HCT116 (cell line): Measurements from ENCODE around the gene KPRP. TPM values are rescaled to one million over a fixed set of nuclear protein-coding genes. Genes with fewer than 3 reads are reported as not detected.

Source experiments
- ATAC-seq: fragments of 200-7000 bp; cut with Tn5 transposase; 2 replicates; pipeline ENCODE4 v1.9.1; 2020; ENCODE audit warnings: mild to moderate bottlenecking, moderate library complexity
- BruUV-seq: library from RNA; stranded (reverse); fragments of 400-500 nt; replicated peaks from 2 replicates; lab custom pipeline; 2021; lab: Mats Ljungman, UMichigan
- CTCF ChIA-PET: fragments of 300-600 bp; sonication (Branson Sonifier 250); formaldehyde crosslinking; loops from one replicate; lab custom pipeline; 2021; ENCODE audit warnings: antibody characterized with exemption; lab: Charles Lee
- POLR2A ChIA-PET: fragments of 300-600, 350-600 bp; sonication (Branson Sonifier 250); formaldehyde crosslinking; loops from one replicate; lab custom pipeline; 2021; ENCODE audit warnings: antibody characterized with exemption; lab: Charles Lee
- RAD21 ChIA-PET, 2 experiments: fragments of 300-600 bp; sonication (Branson Sonifier 250); formaldehyde crosslinking; loops; one replicate each; lab custom pipeline; 2023; ENCODE audit warnings: low total read pairs in 2 of 2; ENCODE audit not compliant: uncharacterized antibody in 2 of 2, unreplicated experiment in 2 of 2, low non-redundant PET in 1 of 2; lab: Charles Lee
- DNase-seq: peaks from one replicate; pipeline ENCODE4 v3.0.0-alpha.2; 2010; ENCODE audit warnings: low read depth, low spot score
- H2AFZ ChIP-seq: fragments of 200-600 bp; shearing (Covaris generic), sonication (generic); 2 replicates; pipeline ENCODE4 v1.6.1; 2017; ENCODE audit warnings: low read depth, mixed run types, mixed read lengths, antibody characterized with exemption, low read length; ENCODE audit not compliant: poor library complexity, severe bottlenecking
- H3K27ac ChIP-seq: 2 replicates; pipeline ENCODE4 v1.5.1; 2012; ENCODE audit warnings: low read depth, low read length
- H3K27me3 ChIP-seq: fragments of 200-600 bp; sonication (generic); 2 replicates; pipeline ENCODE4 v1.6.1; 2016; ENCODE audit warnings: mixed run types, low read length, mixed read lengths; ENCODE audit not compliant: insufficient read depth
- H3K36me3 ChIP-seq, 2 experiments: fragments of 200-500 bp in 1 of 2; fragments of 200-600 bp in 1 of 2; sonication (Bioruptor generic) in 1 of 2; sonication (generic) in 1 of 2; 2 replicates each; pipeline versions ENCODE4 v1.5.1 to v1.6.1; 2014 to 2016; ENCODE audit warnings: low read length in 2 of 2, inconsistent platforms in 1 of 2, mixed read lengths in 1 of 2, mixed run types in 1 of 2; ENCODE audit not compliant: insufficient read depth in 2 of 2, control insufficient read depth in 1 of 2
- H3K4me1 ChIP-seq, 2 experiments: fragments of 200-600 bp in 1 of 2; sonication (generic) in 1 of 2; 2 replicates each; pipeline versions ENCODE4 v1.5.1 to v1.6.1; 2012 to 2017; ENCODE audit warnings: low read length in 2 of 2, inconsistent platforms in 1 of 2, mild to moderate bottlenecking in 1 of 2, mixed read lengths in 1 of 2, mixed run types in 1 of 2, moderate library complexity in 1 of 2; ENCODE audit not compliant: insufficient read depth in 2 of 2, control insufficient read depth in 1 of 2
- H3K4me2 ChIP-seq: fragments of 200-600 bp; sonication (generic); 2 replicates; pipeline ENCODE4 v1.6.1; 2017; ENCODE audit warnings: mixed run types, low read length, mixed read lengths
- H3K4me3 ChIP-seq, 2 experiments: fragments of 200-600 bp in 1 of 2; sonication (generic) in 1 of 2; replicated peaks in 1 of 2; 2 replicates each; pipeline ENCODE4 v1.5.1; 2011 to 2016; ENCODE audit warnings: low read length in 2 of 2, control low read depth in 1 of 2, low read depth in 1 of 2, mild to moderate bottlenecking in 1 of 2, mixed read lengths in 1 of 2, mixed run types in 1 of 2
- H3K79me2 ChIP-seq: fragments of 200-600 bp; sonication (generic); 2 replicates; pipeline ENCODE4 v1.6.1; 2017; ENCODE audit warnings: mild to moderate bottlenecking, mixed run types, low read length, moderate library complexity, mixed read lengths; ENCODE audit not compliant: insufficient read depth
- H3K9ac ChIP-seq: fragments of 200-600 bp; sonication (generic); 2 replicates; pipeline ENCODE4 v1.6.1; 2016; ENCODE audit warnings: low read length, mixed read lengths
- H3K9me2 ChIP-seq: fragments of 200-600 bp; sonication (generic), shearing (Covaris generic); 2 replicates; pipeline ENCODE4 v1.6.1; 2017; ENCODE audit warnings: mixed run types, mild to moderate bottlenecking, moderate library complexity; ENCODE audit not compliant: insufficient read depth
- H3K9me3 ChIP-seq, 2 experiments: fragments of 200-500 bp in 1 of 2; fragments of 200-600 bp in 1 of 2; sonication (Bioruptor generic) in 1 of 2; sonication (generic) in 1 of 2; 2 replicates each; pipeline ENCODE4 v1.6.1; 2014 to 2017; ENCODE audit warnings: low read length in 2 of 2, mixed read lengths in 2 of 2, inconsistent platforms in 1 of 2, low read depth in 1 of 2, mild to moderate bottlenecking in 1 of 2, mixed run types in 1 of 2, moderate library complexity in 1 of 2; ENCODE audit not compliant: control insufficient read depth in 1 of 2, insufficient read depth in 1 of 2
- H4K20me1 ChIP-seq: fragments of 200-600 bp; sonication (generic), shearing (Covaris generic); 2 replicates; pipeline ENCODE4 v1.6.1; 2017; ENCODE audit warnings: mixed run types, mild to moderate bottlenecking, moderate library complexity; ENCODE audit not compliant: insufficient read depth
- CEBPB ChIP-seq: IDR thresholded peaks from 2 replicates; pipeline ENCODE4 v1.6.1; 2012; ENCODE audit warnings: low read depth
- CTCF ChIP-seq, 3 experiments: fragments of 200-600 bp in 1 of 3; sonication (generic) in 1 of 3; IDR thresholded peaks in 2 of 3; conservative IDR thresholded peaks in 1 of 3; 2 replicates each; pipeline ENCODE4 v1.5.1; 2012 to 2017; ENCODE audit warnings: low read depth in 2 of 3, low read length in 2 of 3, antibody characterized with exemption in 1 of 3, borderline replicate concordance in 1 of 3, control low read depth in 1 of 3, mild to moderate bottlenecking in 1 of 3, mixed read lengths in 1 of 3, mixed run types in 1 of 3, moderate library complexity in 1 of 3; ENCODE audit not compliant: insufficient read depth in 1 of 3
- FOSL1 ChIP-seq: IDR thresholded peaks from 2 replicates; pipeline ENCODE4 v1.6.1; 2012; ENCODE audit warnings: low read depth
- POLR2AphosphoS5 ChIP-seq: IDR thresholded peaks from 2 replicates; pipeline ENCODE4 v1.6.1; 2011; ENCODE audit warnings: mild to moderate bottlenecking, low read depth, low read length, moderate library complexity
- REST ChIP-seq: IDR thresholded peaks from 2 replicates; pipeline ENCODE4 v1.6.1; 2012; ENCODE audit warnings: low read depth
- ZFX ChIP-seq: fragments of 450-650 bp; IDR thresholded peaks from 2 replicates; pipeline ENCODE4 v1.6.1; 2017
- intact Hi-C: fragments of 100-400 bp; cut with micrococcal nuclease; formaldehyde crosslinking; loops from 2 replicates; pipeline ENCODE4 v1.10.0; 2022
- total RNA-seq: library from RNA; stranded (reverse); gene quantifications from one replicate; pipeline ENCODE4 v1.2.1, GENCODE V29; 2021; ENCODE audit not compliant: unreplicated experiment

The KPRP gene
- total RNA-seq, 1 experiment from 2014 or later = not detected

DNA sequence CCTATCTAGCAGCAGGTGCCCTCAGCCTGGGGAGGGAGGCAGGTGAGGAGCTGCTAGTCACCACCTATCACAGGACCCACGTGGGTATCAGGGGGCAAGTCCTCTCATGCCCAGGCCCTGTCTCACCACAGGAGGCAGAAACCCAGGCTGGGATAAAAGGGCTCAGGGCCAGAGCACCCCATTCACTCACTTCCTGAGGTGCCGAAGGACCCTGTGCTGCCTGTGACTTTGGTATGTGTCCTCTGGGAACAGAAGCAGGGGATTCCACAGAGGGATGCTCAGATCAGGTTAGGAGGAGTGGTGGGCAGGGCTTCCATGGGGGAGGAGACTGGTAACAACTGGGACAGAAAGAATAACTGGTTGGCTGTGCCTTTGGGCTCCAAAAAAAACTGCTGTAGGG, 28.3 kb downstream of the KPRP start, which contains the start of gene LCE1E:
TSS of gene LCE1E (plus strand) at position 181 of the 400 bp plus-strand sequence. CDS start 1,043 bp downstream, outside the sequence.
- TF ChIP-seq CTCF (IDR thresholded peaks at IDR 0.05 in 2 of 3, conservative IDR thresholded peaks at IDR 0.05 in 1 of 3; ENCODE audit: borderline replicate concordance in 1 of 3, insufficient read depth in 1 of 3, low read depth in 2 of 3, low read length in 2 of 3) (no peak), ZFX (no peak), CEBPB (no peak), FOSL1 (no peak), REST (no peak), POLR2AphosphoS5 (no peak)
- ATAC-seq = peak; percentile 76
- CTCF ChIA-PET = interaction anchor here (2.0 kb wide), 1 partner anchor 9 kb away, joined by 4 read pairs; no protein-coding TSS in a partner anchor
- Histone ChIP-seq H3K9me3 (no peaks in the 10 kb centered on the region), H3K27ac (no peak within 1 kb of the TSS), H2AFZ (no peak within 1 kb of the TSS), H4K20me1 (no peaks in the 10 kb centered on the region), H3K79me2 (no peaks in the 10 kb centered on the region), H3K9ac (no peak within 1 kb of the TSS), H3K4me3 (no peak within 1 kb of the TSS), H3K4me1 (no peaks in the 10 kb centered on the region), H3K27me3 (peaks cover 26% of the 10 kb centered on the region), H3K36me3 (no peaks in the 10 kb centered on the region), H3K9me2 (no peaks in the 10 kb centered on the region), H3K4me2 (no peak within 1 kb of the TSS)
- DNase-seq = no peak
- no TSS peak for BruUV-seq
- RAD21 ChIA-PET = no interaction called here
- intact Hi-C loops = loop anchor here (1.0 kb wide), 1 partner anchor 13 kb away; no protein-coding TSS in a partner anchor
- POLR2A ChIA-PET = no interaction called here
